T-helper 1 cell treated with Interleukin-12 subunit alpha and Interleukin-12 subunit beta and Interleukin-4 antibody, amounts not matched to agents 30 μg/mL and 1 μg/mL, for 36 hours (primary cell): ENCODE results near the gene ZRANB3.
"Not testable (repeated sequence)": the region's sequence is repeated elsewhere in the genome, so short reads cannot be mapped to it uniquely, and the experiment has no call there.

Experiments
- H3K27ac Mint-ChIP-seq: one replicate; pipeline ENCODE4 v1.8.0; 2021; ENCODE audit warnings: mild to moderate bottlenecking, mixed read lengths
- H3K27me3 Mint-ChIP-seq: one replicate; pipeline ENCODE4 v1.8.0; 2021; ENCODE audit warnings: low read depth, mixed read lengths
- H3K36me3 Mint-ChIP-seq: one replicate; pipeline ENCODE4 v1.8.0; 2021; ENCODE audit warnings: low read depth, mixed read lengths
- H3K4me1 Mint-ChIP-seq: one replicate; pipeline ENCODE4 v1.8.0; 2021; ENCODE audit warnings: low read depth, mixed read lengths
- H3K4me3 Mint-ChIP-seq: one replicate; pipeline ENCODE4 v1.8.0; 2021; ENCODE audit warnings: mild to moderate bottlenecking, moderate library complexity, mixed read lengths
- H3K9me3 Mint-ChIP-seq: one replicate; pipeline ENCODE4 v1.8.0; 2021; ENCODE audit warnings: mixed read lengths

ZRANB3 gene

DNA sequence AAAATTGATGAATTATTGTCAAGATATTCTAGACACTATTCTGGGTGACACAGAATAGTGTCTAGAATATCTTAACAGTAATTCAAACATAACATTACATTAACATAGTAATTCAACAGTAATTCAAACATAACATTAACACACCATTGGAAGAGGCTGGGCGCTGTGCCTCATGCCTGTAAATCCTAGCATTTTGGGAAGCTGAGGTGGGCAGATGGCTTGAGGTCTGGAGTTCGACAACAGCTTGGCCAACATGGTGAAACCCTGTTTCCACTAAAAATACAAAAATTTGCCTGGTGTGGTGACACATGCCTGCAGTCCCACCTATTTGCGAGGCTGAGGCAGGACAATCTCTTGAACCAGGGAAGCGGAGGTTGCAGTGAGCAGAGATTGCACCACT lies 195.8 kb downstream of the ZRANB3 start:
- no peak overlapping the region for H3K27ac Mint-ChIP-seq
- H3K4me1 Mint-ChIP-seq, result no peaks in the 10 kb centered on the region
- H3K27me3 Mint-ChIP-seq, result no peaks in the 10 kb centered on the region
- H3K9me3 Mint-ChIP-seq, result peaks cover 8% of the 10 kb centered on the region
- H3K4me3 Mint-ChIP-seq, result no peak overlapping the region
- H3K36me3 Mint-ChIP-seq, result no peaks in the 10 kb centered on the region

DNA sequence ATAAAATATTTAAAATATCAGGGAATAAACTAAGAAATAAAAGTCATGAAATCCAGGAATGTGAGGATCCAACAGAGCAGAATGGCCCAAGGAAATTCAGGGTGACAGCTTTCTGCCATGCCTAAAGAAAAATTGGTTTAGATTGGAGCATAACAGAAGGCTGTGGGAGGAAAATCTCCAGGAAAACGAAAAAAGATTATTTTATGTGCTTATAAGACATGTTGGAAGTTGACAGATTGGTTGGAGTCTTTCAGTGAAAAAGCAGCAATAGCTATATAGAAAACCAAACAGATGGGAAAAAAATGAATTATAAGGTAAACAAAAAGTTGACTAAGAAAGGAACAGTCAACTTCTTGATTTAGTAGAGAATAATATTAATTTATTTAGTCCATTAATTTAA lies 203.9 kb downstream of the ZRANB3 start:
- no peaks in the 10 kb centered on the region for H3K4me1 Mint-ChIP-seq
- no peak overlapping the region for H3K27ac Mint-ChIP-seq
- H3K36me3 Mint-ChIP-seq, result no peaks in the 10 kb centered on the region
- peaks cover 24% of the 10 kb centered on the region for H3K9me3 Mint-ChIP-seq
- H3K27me3 Mint-ChIP-seq, result no peaks in the 10 kb centered on the region
- H3K4me3 Mint-ChIP-seq, result no peak overlapping the region

DNA sequence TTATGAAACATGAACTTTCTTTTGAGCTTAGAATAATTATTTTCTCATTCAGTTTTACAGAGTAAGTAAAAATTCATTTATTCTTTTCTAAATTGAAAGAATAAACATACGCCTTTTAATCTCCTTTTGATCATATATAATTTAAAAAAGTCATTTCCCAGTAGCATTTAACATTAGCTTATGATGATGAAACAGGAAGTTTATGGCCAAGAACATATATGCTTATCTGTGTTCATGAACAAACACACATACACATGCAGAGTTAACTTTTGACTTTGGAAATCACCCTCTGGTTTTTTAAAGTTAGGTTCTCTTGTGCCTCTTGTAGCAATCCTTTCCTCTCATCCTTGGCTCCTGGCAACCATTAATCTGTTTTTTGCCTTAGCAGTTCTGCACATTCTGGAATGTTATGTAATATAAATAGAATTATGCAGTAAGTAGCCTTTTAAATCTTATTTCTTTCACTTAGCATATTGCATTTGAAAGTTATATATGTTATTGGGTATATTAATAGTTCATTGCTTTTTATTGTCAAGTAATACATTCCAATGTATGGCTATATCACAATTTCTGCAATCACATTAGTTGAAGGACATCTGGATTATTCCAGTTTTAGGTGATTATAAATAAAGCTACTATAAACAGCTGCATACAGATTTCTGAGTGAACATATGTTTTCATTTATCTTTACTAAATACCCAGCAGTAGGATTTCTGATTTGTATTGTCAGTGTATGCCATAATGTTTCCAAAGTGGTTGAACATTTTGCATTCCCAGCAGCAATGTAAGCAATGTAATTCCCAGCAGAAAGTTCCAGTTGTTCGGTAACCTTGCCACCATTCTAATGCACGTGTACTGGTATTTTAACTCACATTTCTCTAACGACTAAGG lies 210.3 kb downstream of the ZRANB3 start:
- Mint-ChIP-seq H3K4me1 (no peaks in the 10 kb centered on the region), H3K27me3 (no peaks in the 10 kb centered on the region), H3K27ac (no peak overlapping the region), H3K9me3 (peaks cover 6% of the 10 kb centered on the region), H3K36me3 (no peaks in the 10 kb centered on the region), H3K4me3 (no peak overlapping the region)

DNA sequence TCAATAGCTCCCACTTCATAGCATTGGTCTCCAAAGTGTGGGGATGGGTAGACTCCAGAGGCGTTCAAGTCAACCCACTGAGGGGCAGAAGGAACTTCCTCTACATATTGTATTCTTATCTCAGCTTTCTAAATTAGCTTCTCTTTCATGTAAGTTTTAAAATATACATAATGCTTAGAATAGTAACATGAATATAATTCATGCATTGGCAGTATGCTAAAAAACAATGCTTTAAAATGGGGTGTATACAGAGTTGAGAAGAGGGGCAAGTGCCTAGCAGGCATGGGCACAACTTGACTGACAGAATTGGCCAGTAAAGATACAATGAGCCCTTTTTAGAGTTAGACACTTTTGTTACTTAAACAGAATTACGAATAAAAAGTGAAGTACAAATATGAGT lies 212.2 kb downstream of the ZRANB3 start:
- no peak overlapping the region for H3K27ac Mint-ChIP-seq
- H3K9me3 Mint-ChIP-seq, result peaks cover 6% of the 10 kb centered on the region
- H3K4me1 Mint-ChIP-seq, result no peaks in the 10 kb centered on the region
- no peak overlapping the region for H3K4me3 Mint-ChIP-seq
- H3K27me3 Mint-ChIP-seq, result no peaks in the 10 kb centered on the region
- no peaks in the 10 kb centered on the region for H3K36me3 Mint-ChIP-seq

DNA sequence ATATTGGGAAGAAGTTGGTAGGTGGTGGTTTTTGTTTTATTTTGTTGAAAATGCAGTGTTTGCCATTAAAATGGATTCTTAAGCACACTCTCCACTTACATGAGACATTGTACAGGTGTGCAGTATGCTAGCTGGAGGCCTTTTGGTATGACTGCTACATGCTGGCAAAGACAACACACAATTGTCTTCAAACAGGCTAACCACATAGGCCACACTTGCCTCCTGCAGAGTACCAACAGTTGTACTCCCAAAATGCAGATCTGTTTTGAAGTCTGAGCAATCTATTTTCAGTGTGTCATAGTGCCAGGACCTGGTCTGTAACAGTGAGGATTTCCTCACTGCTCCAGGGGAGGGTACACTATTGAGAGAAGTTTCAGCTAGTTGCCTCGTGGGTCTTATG lies 213.6 kb downstream of the ZRANB3 start:
- H3K27ac Mint-ChIP-seq, result no peak overlapping the region
- H3K4me1 Mint-ChIP-seq, result no peaks in the 10 kb centered on the region
- no peaks in the 10 kb centered on the region for H3K27me3 Mint-ChIP-seq
- H3K9me3 Mint-ChIP-seq, result no peaks in the 10 kb centered on the region
- H3K4me3 Mint-ChIP-seq, result no peak overlapping the region
- H3K36me3 Mint-ChIP-seq, result no peaks in the 10 kb centered on the region

DNA sequence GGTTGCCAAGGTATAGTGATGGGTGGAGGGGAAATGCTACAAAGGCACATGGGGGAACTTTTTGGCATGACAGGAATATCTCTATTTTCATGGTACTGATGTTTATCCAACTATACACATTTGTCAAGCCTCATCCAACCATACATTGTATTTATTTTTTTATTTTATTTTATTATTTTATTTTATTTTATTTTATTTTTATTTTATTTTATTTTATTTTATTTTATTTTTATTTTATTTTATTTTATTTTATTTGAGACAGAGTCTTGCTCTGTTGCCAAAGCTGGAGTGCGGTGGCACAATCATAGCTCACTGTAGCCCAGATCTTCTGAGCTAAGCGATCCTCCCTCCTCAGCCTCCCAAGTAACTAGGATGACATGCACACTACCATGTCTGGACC lies 219.1 kb downstream of the ZRANB3 start:
- H3K9me3 Mint-ChIP-seq, result peaks cover 10% of the 10 kb centered on the region
- H3K4me1 Mint-ChIP-seq, result no peaks in the 10 kb centered on the region
- H3K27me3 Mint-ChIP-seq, result no peaks in the 10 kb centered on the region
- H3K27ac Mint-ChIP-seq, result no peak overlapping the region
- no peak overlapping the region for H3K4me3 Mint-ChIP-seq
- H3K36me3 Mint-ChIP-seq, result no peaks in the 10 kb centered on the region

DNA sequence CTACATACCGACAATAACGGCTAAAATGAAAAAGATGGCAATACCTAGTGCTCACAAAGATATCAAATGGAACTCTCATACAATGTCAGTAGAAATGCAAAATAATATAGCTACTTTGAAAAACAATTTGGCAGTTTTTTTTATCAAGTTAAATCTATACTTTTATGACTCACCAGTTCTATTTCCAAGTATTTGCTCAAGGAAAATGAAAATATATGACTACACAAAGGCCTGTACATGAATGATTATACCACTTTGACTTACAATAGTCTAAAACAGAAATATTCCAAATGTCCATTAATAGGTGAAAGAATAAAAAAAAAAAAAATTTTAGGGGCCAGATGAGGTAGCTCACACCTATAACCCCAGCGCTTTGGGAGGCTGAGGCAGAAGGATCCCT lies 219.8 kb downstream of the ZRANB3 start:
- no peak overlapping the region for H3K27ac Mint-ChIP-seq
- H3K9me3 Mint-ChIP-seq, result peaks cover 11% of the 10 kb centered on the region
- H3K27me3 Mint-ChIP-seq, result no peaks in the 10 kb centered on the region
- H3K4me1 Mint-ChIP-seq, result no peaks in the 10 kb centered on the region
- no peaks in the 10 kb centered on the region for H3K36me3 Mint-ChIP-seq
- H3K4me3 Mint-ChIP-seq, result no peak overlapping the region

DNA sequence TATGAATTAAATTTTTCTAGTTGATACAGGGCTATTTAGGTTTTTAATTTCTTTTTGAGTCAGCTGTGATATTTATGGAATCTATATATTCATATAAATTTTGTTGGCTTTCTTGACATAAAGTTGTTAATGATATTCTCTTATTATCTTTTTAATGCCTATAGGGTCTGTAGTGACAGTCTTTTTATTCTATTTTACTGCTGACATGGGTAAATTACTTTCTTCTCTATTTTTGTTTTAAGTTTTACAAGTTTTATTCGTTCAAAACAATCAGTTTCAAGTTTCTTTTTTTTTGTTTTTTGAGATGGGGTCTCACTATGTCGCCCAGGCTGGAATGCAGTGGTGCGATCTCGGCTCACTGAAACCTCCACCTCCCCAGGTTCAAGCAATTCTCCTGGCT lies 226.3 kb downstream of the ZRANB3 start:
- peaks cover 21% of the 10 kb centered on the region for H3K9me3 Mint-ChIP-seq
- no peaks in the 10 kb centered on the region for H3K27me3 Mint-ChIP-seq
- H3K4me3 Mint-ChIP-seq, result no peak overlapping the region
- H3K36me3 Mint-ChIP-seq, result no peaks in the 10 kb centered on the region
- H3K27ac Mint-ChIP-seq, result no peak overlapping the region
- peaks cover 2% of the 10 kb centered on the region for H3K4me1 Mint-ChIP-seq

DNA sequence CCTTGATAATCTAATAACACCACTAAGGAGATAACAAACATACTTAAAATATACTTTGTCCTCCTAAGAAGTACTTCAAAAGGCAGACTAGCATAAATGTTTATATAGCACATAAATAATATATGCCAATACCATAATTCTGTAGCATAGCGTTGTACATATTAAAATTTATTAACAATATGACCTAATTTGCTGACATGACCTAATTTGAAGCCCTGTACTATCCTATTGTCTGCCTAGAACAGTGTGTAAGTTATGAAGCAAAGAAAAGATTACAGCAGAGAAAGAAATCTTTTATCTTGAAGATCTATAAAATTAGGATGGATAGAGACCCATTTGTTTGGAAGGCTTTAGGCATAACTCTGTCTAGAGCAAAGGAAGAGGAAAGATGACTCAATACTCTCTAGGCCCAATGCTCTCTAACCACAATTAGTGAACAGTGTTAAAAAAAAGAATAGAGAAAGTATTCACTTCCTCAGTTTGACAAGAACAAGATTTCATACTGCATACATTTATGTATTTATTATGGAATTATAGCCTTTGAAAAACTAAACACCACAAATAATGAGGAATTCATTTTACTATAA lies 231.3 kb downstream of the ZRANB3 start:
- Mint-ChIP-seq H3K27me3 (no peaks in the 10 kb centered on the region), H3K4me3 (no peak overlapping the region), H3K9me3 (peaks cover 14% of the 10 kb centered on the region), H3K27ac (no peak overlapping the region), H3K4me1 (peaks cover 2% of the 10 kb centered on the region), H3K36me3 (no peaks in the 10 kb centered on the region)

DNA sequence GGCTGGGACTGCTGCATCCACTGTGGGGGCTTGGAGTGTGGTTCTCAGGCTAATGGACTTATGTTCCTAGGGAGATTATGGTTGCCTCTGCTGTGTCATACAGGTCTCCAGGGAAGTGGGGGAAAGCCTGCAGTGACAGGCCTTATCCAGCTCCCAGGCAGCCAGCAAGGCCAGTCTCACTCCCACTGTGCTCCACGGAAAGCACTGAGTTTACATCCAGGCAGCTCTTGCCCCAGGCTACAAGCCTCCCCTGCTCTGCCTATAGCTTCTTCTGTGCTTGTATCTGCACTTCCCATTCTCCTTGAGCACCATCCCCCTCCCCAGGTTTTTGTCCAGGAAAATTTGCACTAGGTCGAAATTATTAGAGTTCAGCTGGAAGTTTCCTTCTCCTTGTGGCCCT lies 231.9 kb downstream of the ZRANB3 start:
- Mint-ChIP-seq H3K36me3 (no peaks in the 10 kb centered on the region), H3K27ac (no peak overlapping the region), H3K4me3 (no peak overlapping the region), H3K27me3 (no peaks in the 10 kb centered on the region), H3K9me3 (peaks cover 14% of the 10 kb centered on the region), H3K4me1 (peaks cover 2% of the 10 kb centered on the region)

DNA sequence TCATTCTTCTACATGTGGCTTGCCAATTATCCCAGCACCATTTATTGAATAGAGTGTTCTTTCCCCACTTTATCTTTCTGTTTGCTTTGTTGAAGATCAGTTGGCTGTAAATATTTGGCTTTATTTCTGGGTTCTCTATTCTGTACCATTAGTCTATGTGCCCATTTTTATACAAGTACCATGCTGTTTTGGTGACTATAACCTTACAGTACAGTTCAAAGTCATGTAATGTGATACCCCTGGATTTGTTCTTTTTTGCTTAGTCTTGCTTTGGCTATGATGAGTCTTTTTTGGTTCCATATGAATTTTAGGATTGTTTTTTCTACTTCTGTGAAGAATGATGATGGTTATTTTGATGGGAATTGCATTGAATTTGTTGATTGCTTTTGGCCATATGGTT lies 243.9 kb downstream of the ZRANB3 start:
- not testable (repeated sequence) for H3K4me3 Mint-ChIP-seq, H3K36me3 Mint-ChIP-seq, H3K27me3 Mint-ChIP-seq, H3K4me1 Mint-ChIP-seq, H3K27ac Mint-ChIP-seq
- H3K9me3 Mint-ChIP-seq, result peaks cover 25% of the 10 kb centered on the region

DNA sequence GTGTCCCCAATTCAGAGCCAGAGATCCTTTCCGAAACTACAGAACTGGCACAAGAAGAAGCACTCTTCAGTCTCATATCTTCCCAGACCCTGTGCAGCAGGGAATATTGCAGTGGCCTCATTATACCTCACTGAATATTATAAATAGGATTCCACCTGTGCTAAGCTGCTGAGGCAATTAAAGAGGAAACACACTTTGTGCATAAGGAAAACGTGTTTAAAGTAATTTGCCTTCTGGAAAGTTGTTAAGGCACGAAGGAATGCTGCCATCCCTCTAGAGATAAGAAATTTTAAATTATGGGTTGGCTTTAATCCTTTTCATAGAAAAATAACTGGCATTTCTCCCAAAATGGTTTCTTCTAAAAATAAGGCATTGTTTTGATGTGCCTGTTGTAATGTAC lies 245.6 kb downstream of the ZRANB3 start:
- Mint-ChIP-seq H3K4me1 (no peaks in the 10 kb centered on the region), H3K27me3 (no peaks in the 10 kb centered on the region), H3K36me3 (no peaks in the 10 kb centered on the region), H3K27ac (no peak overlapping the region), H3K4me3 (no peak overlapping the region), H3K9me3 (peaks cover 21% of the 10 kb centered on the region)

DNA sequence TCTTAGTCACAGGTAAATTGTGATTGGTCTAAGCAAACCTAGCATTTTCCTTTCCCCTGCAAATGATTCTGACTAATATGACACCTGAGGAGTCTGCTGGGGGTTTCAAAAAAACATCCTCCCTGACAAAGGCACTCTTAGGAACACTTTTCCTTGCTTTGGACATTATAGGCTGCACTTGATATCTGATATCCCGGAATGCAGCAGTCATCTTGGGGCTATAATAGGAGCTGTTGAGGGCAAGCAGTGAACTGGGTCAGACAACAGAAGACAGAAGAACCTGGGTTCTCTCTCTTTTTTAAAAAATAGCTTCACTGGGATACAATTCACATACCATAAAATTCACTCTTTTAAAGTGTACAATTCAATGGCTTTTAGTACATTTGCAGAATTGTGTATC lies 249.6 kb downstream of the ZRANB3 start:
- Mint-ChIP-seq H3K4me1 (no peaks in the 10 kb centered on the region), H3K36me3 (no peaks in the 10 kb centered on the region), H3K9me3 (no peaks in the 10 kb centered on the region), H3K27ac (no peak overlapping the region), H3K4me3 (no peak overlapping the region), H3K27me3 (no peaks in the 10 kb centered on the region)

DNA sequence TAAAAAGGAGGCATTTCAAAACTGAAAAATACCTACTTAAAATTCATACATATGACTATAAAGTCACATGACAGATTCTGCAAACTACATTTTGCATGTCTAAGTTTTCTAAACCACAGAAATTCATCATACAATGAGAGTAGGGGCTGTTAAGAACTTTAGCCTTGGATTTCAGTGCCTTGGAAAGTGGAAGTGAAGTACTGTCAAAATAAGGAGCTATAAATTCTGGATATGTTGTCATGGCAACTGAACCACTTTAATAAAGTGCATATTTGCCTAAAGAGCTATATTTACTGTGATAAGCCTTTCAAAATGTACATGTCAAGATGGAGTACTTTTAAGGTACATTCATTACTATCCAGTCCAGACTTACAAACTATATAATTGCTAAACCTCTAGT lies 251.8 kb downstream of the ZRANB3 start:
- Mint-ChIP-seq H3K27me3 (no peaks in the 10 kb centered on the region), H3K36me3 (no peaks in the 10 kb centered on the region), H3K27ac (no peak overlapping the region), H3K9me3 (no peaks in the 10 kb centered on the region), H3K4me3 (no peak overlapping the region), H3K4me1 (no peaks in the 10 kb centered on the region)

DNA sequence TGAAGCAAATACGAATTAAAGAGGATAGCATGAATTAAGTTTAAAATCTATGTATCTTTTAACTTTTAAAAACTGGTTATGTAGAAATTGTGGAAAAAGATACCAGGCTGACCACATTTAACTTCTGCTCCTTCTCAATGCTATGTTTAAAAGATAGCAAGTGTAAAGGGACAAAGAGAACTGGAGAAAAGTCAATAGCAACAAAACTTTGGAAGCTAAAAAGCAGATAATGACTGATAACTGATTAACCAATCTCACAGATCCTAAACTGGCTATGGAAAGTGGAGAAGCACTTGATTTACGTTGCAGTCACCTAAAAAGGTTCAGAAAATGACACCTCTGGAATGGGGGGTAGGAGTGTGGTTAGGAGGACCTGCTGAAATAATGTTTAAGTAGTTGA lies 254.5 kb downstream of the ZRANB3 start:
- Mint-ChIP-seq H3K9me3 (no peaks in the 10 kb centered on the region), H3K27ac (no peak overlapping the region), H3K36me3 (no peaks in the 10 kb centered on the region)

More for the DNA sequence above, 254.5 kb downstream of the ZRANB3 start:
- Mint-ChIP-seq H3K4me1 (no peaks in the 10 kb centered on the region), H3K27me3 (no peaks in the 10 kb centered on the region), H3K4me3 (no peak overlapping the region)
